Activated CD4-positive, CD25-positive, alpha-beta regulatory T cell treated with anti-CD3 and anti-CD28 coated beads, Interleukin-2, amount 50 U/mL, for 72 hours (primary cell): Measurements from ENCODE around the gene DECR2.
A peak's percentile ranks its signal among the peaks of the same experiment; 100 is the strongest.
"Not testable (repeated sequence)": the region's sequence is repeated elsewhere in the genome, so short reads cannot be mapped to it uniquely, and the experiment has no call there.

ENCODE experiments used
- DNase-seq: peaks from one replicate; pipeline ENCODE4 v3.0.0; 2021

The DECR2 gene

GRCh38 chr16:379961-380761 is 21.5 kb upstream of the DECR2 start:
- DNase-seq, result no peak

- no peak for DNase-seq
Observed at GRCh38 chr16:380762-381011, 21.0 kb upstream of the DECR2 start.

GRCh38 chr16:381012-381788 is 20.5 kb upstream of the DECR2 start:
- DNase-seq, result peak; percentile 45

- DNase-seq, result peak; percentile 66
Observed at GRCh38 chr16:381789-382717, 19.6 kb upstream of the DECR2 start, which contains the start of gene PGAP6. Gene PGAP6, minus strand, starts transcription at chr16:381978. Its CDS starts 157 bp downstream, at chr16:381821.

GRCh38 chr16:383326-384051 is 18.2 kb upstream of the DECR2 start:
- peak; percentile 52 for DNase-seq

GRCh38 chr16:386641-387156 is 15.0 kb upstream of the DECR2 start:
- no peak for DNase-seq

GRCh38 chr16:387761-388666 is 13.7 kb upstream of the DECR2 start:
- not testable (repeated sequence) for DNase-seq

- DNase-seq, result no peak
Observed at GRCh38 chr16:389352-389751, 12.3 kb upstream of the DECR2 start.

GRCh38 chr16:391885-392335 is 9.8 kb upstream of the DECR2 start:
- DNase-seq, result peak; percentile 84

GRCh38 chr16:392450-393030 is 9.1 kb upstream of the DECR2 start:
- DNase-seq, result no peak

- no peak for DNase-seq
Observed at GRCh38 chr16:396199-396598, 5.5 kb upstream of the DECR2 start.

GRCh38 chr16:396605-397004 is 5.1 kb upstream of the DECR2 start:
- DNase-seq, result no peak

- DNase-seq, result no peak
Observed at GRCh38 chr16:397135-397661, 4.5 kb upstream of the DECR2 start, which contains the start of gene NME4. Gene NME4, plus strand, starts transcription at chr16:397199. Its CDS starts 24 bp downstream, at chr16:397223.

- DNase-seq, result no peak
Observed at GRCh38 chr16:397736-398332, 3.9 kb upstream of the DECR2 start.

- DNase-seq, result no peak
Observed at GRCh38 chr16:398561-399339, 2.9 kb upstream of the DECR2 start.

GRCh38 chr16:399340-400019 is 2.2 kb upstream of the DECR2 start:
- no peak for DNase-seq

- no peak for DNase-seq
Observed at GRCh38 chr16:400061-400591, 1.6 kb upstream of the DECR2 start.

GRCh38 chr16:404971-405486 is 3.3 kb downstream of the DECR2 start:
- no peak for DNase-seq
